Parathyroid adenoma (tissue), 2 donors: ENCODE results near the gene PLAC8.
"Not testable (repeated sequence)": the region's sequence is repeated elsewhere in the genome, so short reads cannot be mapped to it uniquely, and the experiment has no call there.

Source experiments
- H2AFZ ChIP-seq: fragments of 300-600 bp; sonication (generic); one replicate; pipeline ENCODE4 v1.7.0; 2017; ENCODE audit warnings: antibody characterized with exemption, mild to moderate bottlenecking
- H3K27ac ChIP-seq: fragments of 300-600 bp; sonication (generic); one replicate; pipeline ENCODE4 v1.7.0; 2017
- H3K27me3 ChIP-seq: fragments of 300-600 bp; sonication (generic); one replicate; pipeline ENCODE4 v1.7.0; 2017; ENCODE audit warnings: low read length; ENCODE audit not compliant: control insufficient read depth, insufficient read depth
- H3K36me3 ChIP-seq: fragments of 300-600 bp; sonication (generic); one replicate; pipeline ENCODE4 v1.7.0; 2017; ENCODE audit warnings: low read length; ENCODE audit not compliant: control insufficient read depth, insufficient read depth
- H3K4me1 ChIP-seq: fragments of 300-600 bp; sonication (generic); one replicate; pipeline ENCODE4 v1.7.0; 2017; ENCODE audit warnings: control low read depth
- H3K4me2 ChIP-seq: fragments of 300-600 bp; sonication (generic); one replicate; pipeline ENCODE4 v1.7.0; 2017; ENCODE audit warnings: low read length
- H3K4me3 ChIP-seq: fragments of 300-600 bp; sonication (generic); one replicate; pipeline ENCODE4 v1.7.0; 2017; ENCODE audit warnings: low read depth, low read length
- H3K79me2 ChIP-seq: fragments of 300-600 bp; sonication (generic); one replicate; pipeline ENCODE4 v1.7.0; 2017; ENCODE audit warnings: control low read depth
- H3K9ac ChIP-seq: fragments of 300-600 bp; sonication (generic); one replicate; pipeline ENCODE4 v1.7.0; 2017; ENCODE audit warnings: mild to moderate bottlenecking
- H3K9me3 ChIP-seq: fragments of 300-600 bp; sonication (generic); one replicate; pipeline ENCODE4 v1.7.0; 2017; ENCODE audit warnings: low read length; ENCODE audit not compliant: control insufficient read depth
- CTCF ChIP-seq: fragments of 300-600 bp; sonication (generic); IDR thresholded peaks from one replicate; pipeline ENCODE4 v1.7.0; 2017; ENCODE audit warnings: antibody characterized with exemption, mild to moderate bottlenecking
- donor health status: primary hyperparathyroidism.

Gene PLAC8

GRCh38 chr4:83046693-83047473 is 67.6 kb downstream of the PLAC8 start:
- no peak overlapping the region for H3K9ac ChIP-seq
- H2AFZ ChIP-seq, result no peak overlapping the region
- no peak overlapping the region for H3K4me3 ChIP-seq
- H3K27me3 ChIP-seq, result no peaks in the 10 kb centered on the region
- no peaks in the 10 kb centered on the region for H3K4me1 ChIP-seq
- no peaks in the 10 kb centered on the region for H3K36me3 ChIP-seq
- H3K79me2 ChIP-seq, result peaks cover 15% of the 10 kb centered on the region
- no peaks in the 10 kb centered on the region for H3K9me3 ChIP-seq
- TF ChIP-seq CTCF, result no peak
- H3K4me2 ChIP-seq, result no peak overlapping the region
- H3K27ac ChIP-seq, result no peak overlapping the region

- no peak overlapping the region for H3K27ac ChIP-seq
- no peak overlapping the region for H3K9ac ChIP-seq
- no peak for TF ChIP-seq CTCF
Measured at GRCh38 chr4:83043801-83044407, 70.6 kb downstream of the PLAC8 start.

GRCh38 chr4:83043157-83043556 is 71.4 kb downstream of the PLAC8 start:
- H3K27ac ChIP-seq, H3K4me1 ChIP-seq, H3K9ac ChIP-seq, H3K4me2 ChIP-seq, H3K4me3 ChIP-seq, H3K27me3 ChIP-seq, H3K9me3 ChIP-seq, H2AFZ ChIP-seq, H3K36me3 ChIP-seq: not testable (repeated sequence)
- H3K79me2 ChIP-seq, result peaks cover 19% of the 10 kb centered on the region

More at GRCh38 chr4:83043801-83044407, 70.6 kb downstream of the PLAC8 start:
- H3K27me3 ChIP-seq, result no peaks in the 10 kb centered on the region
- no peaks in the 10 kb centered on the region for H3K36me3 ChIP-seq
- no peak overlapping the region for H3K4me2 ChIP-seq
- no peaks in the 10 kb centered on the region for H3K9me3 ChIP-seq
- peaks cover 16% of the 10 kb centered on the region for H3K79me2 ChIP-seq
- no peak overlapping the region for H2AFZ ChIP-seq
- no peak overlapping the region for H3K4me3 ChIP-seq
- H3K4me1 ChIP-seq, result no peaks in the 10 kb centered on the region

- H3K9me3 ChIP-seq, result no peaks in the 10 kb centered on the region
Measured at GRCh38 chr4:83040269-83040668, 74.3 kb downstream of the PLAC8 start.

More at GRCh38 chr4:83040269-83040668, 74.3 kb downstream of the PLAC8 start:
- H3K9ac ChIP-seq, result no peak overlapping the region
- no peak overlapping the region for H2AFZ ChIP-seq
- no peaks in the 10 kb centered on the region for H3K27me3 ChIP-seq
- H3K4me2 ChIP-seq, result no peak overlapping the region
- H3K36me3 ChIP-seq, result no peaks in the 10 kb centered on the region
- H3K27ac ChIP-seq, result no peak overlapping the region
- no peak for TF ChIP-seq CTCF
- H3K79me2 ChIP-seq, result peaks cover 33% of the 10 kb centered on the region
- no peaks in the 10 kb centered on the region for H3K4me1 ChIP-seq
- H3K4me3 ChIP-seq, result no peak overlapping the region
